Lung (tissue), 12 donors: ENCODE measurements around the gene CAMKMT. TPM values are rescaled to one million over a fixed set of nuclear protein-coding genes. Genes with fewer than 3 reads are reported as not detected.

Source experiments
- ATAC-seq: fragments of 200-7000 bp; cut with Tn5 transposase; one replicate; pipeline ENCODE4 v1.9.1; 2020; ENCODE audit warnings: moderate number of reproducible peaks; ENCODE audit not compliant: insufficient read depth, low FRiP score
- DNase-seq, 3 donors: peaks; one replicate each; pipeline ENCODE4 v3.0.0-alpha.2; 2013 to 2017
- H3K27ac ChIP-seq, 2 donors: one replicate each; pipeline ENCODE4 v1.5.1; 2013; ENCODE audit warnings: mild to moderate bottlenecking in 2 of 2, moderate library complexity in 2 of 2, control low read depth in 1 of 2, inconsistent platforms in 1 of 2, low read depth in 1 of 2, low read length in 1 of 2
- H3K27me3 ChIP-seq, 3 donors: one replicate each; pipeline ENCODE4 v1.5.1; 2013; ENCODE audit warnings: low read length in 2 of 3; ENCODE audit not compliant: control insufficient read depth in 3 of 3, insufficient read depth in 3 of 3
- H3K36me3 ChIP-seq, 4 donors: one replicate each; pipeline ENCODE4 v1.5.1; 2013; ENCODE audit warnings: low read length in 4 of 4, mild to moderate bottlenecking in 1 of 4, moderate library complexity in 1 of 4; ENCODE audit not compliant: control insufficient read depth in 4 of 4, insufficient read depth in 4 of 4
- H3K4me1 ChIP-seq, 5 donors: one replicate each; pipeline ENCODE4 v1.5.1; 2013; ENCODE audit warnings: low read length in 5 of 5, mild to moderate bottlenecking in 2 of 5, moderate library complexity in 1 of 5; ENCODE audit not compliant: control insufficient read depth in 5 of 5, insufficient read depth in 5 of 5
- H3K4me3 ChIP-seq: one replicate; pipeline ENCODE4 v1.5.1; 2013; ENCODE audit warnings: mild to moderate bottlenecking, control low read depth, moderate library complexity
- H3K9ac ChIP-seq, 2 donors: one replicate each; pipeline ENCODE4 v1.5.1; 2013; ENCODE audit warnings: low read length in 2 of 2, control low read depth in 1 of 2; ENCODE audit not compliant: insufficient read depth in 1 of 2
- H3K9me3 ChIP-seq, 4 donors: one replicate each; pipeline ENCODE4 v1.5.1; 2013; ENCODE audit warnings: low read length in 3 of 4, mild to moderate bottlenecking in 1 of 4, moderate library complexity in 1 of 4; ENCODE audit not compliant: control insufficient read depth in 4 of 4, insufficient read depth in 3 of 4
- CTCF ChIP-seq: IDR thresholded peaks from 2 replicates; pipeline ENCODE4 v1.5.1; 2012; ENCODE audit warnings: mild to moderate bottlenecking; ENCODE audit errors: control extremely low read depth, extremely low read depth
- WGBS, 2 donors: extraction: QIAGEN DNeasy Blood & Tissue Kit; methylation state at CpG; one replicate each; pipeline ENCODE4 v1.1.7; 2013; 5-methylcytosine and 5-hydroxymethylcytosine counted together
- polyA plus RNA-seq, 2 donors: library from polyadenylated mRNA; stranded (reverse); fragments of 200-250 nt; gene quantifications; one replicate each; pipeline ENCODE4 v1.2.1, GENCODE V29; 2013
- total RNA-seq, 2 donors: library from RNA; depleted of rRNA in 1 of 2; stranded (reverse); fragments of >200 nt in 1 of 2; gene quantifications; one replicate each; pipeline ENCODE4 v1.2.1, GENCODE V29; 2014 to 2021
- donor health status: control.
- donor health status: control.
- donor health status: Bipolar disorder and iron deficiency.
- donor health status: healthy.
- donor health status: DM: yes; HTN: yes; CAD: no.

Gene CAMKMT
- total and polyA plus RNA-seq, 4 donors: 3.6 to 19.7 (median 8.4) TPM

GRCh38 chr2:44741507-44741906 is 379.8 kb downstream of the CAMKMT start:
- TF ChIP-seq CTCF: no peak
- ATAC-seq (no peak), DNase-seq (no peak)
- no peak overlapping the region for H3K9ac ChIP-seq
- no peaks in the 10 kb centered on the region for H3K36me3 ChIP-seq
- no peak overlapping the region for H3K4me3 ChIP-seq
- peaks cover 0 to 22% (median 0%) of the 10 kb centered on the region in 5 donors for H3K4me1 ChIP-seq
- peaks cover 0 to 5% (median 1%) of the 10 kb centered on the region in 4 donors for H3K9me3 ChIP-seq
- WGBS, 2 donors: 96 to 97% methylated on average over 1 of the region's 1 CpG
- no peaks in the 10 kb centered on the region for H3K27me3 ChIP-seq
- no peak overlapping the region for H3K27ac ChIP-seq

- no peaks in the 10 kb centered on the region for H3K27me3 ChIP-seq
- H3K9ac ChIP-seq: no peak overlapping the region
- ATAC-seq (no peak), DNase-seq (no peak)
- no peak for TF ChIP-seq CTCF
- 92 to 95% methylated on average over 3 of the region's 3 CpGs for WGBS, 2 donors
- H3K9me3 ChIP-seq: peaks cover 0 to 4% (median under 1%) of the 10 kb centered on the region in 4 donors
- H3K4me1 ChIP-seq: peaks cover 0 to 22% (median 0%) of the 10 kb centered on the region in 5 donors
- H3K36me3 ChIP-seq: no peaks in the 10 kb centered on the region
- no peak overlapping the region for H3K27ac ChIP-seq
- H3K4me3 ChIP-seq: no peak overlapping the region
Measured at GRCh38 chr2:44742057-44742456, 380.3 kb downstream of the CAMKMT start.

- no peak for TF ChIP-seq CTCF
- peaks cover 0 to 22% (median 0%) of the 10 kb centered on the region in 5 donors for H3K4me1 ChIP-seq
- no peak for ATAC-seq
- no peaks in the 10 kb centered on the region for H3K36me3 ChIP-seq
- no peak overlapping the region for H3K9ac ChIP-seq
- H3K27ac ChIP-seq: no peak overlapping the region
- no peaks in the 10 kb centered on the region for H3K9me3 ChIP-seq
- no peak for DNase-seq
- 96 to 97% methylated on average over 3 of the region's 3 CpGs for WGBS, 2 donors
- no peaks in the 10 kb centered on the region for H3K27me3 ChIP-seq
- H3K4me3 ChIP-seq: no peak overlapping the region
Measured at GRCh38 chr2:44743473-44743872, 381.7 kb downstream of the CAMKMT start.
